Hair follicle dermal papilla cell (primary cell): ENCODE data around the gene FOXRED1. TPM values are rescaled to one million over a fixed set of nuclear protein-coding genes. Genes with fewer than 3 reads are reported as not detected.

Experiments
- small RNA-seq: library from RNA; depleted of rRNA; stranded (forward); fragments of <200 nt; gene quantifications from one replicate; pipeline ENCODE3, GENCODE V24; 2012
- total RNA-seq: library from RNA; depleted of rRNA; stranded (reverse); fragments of >200 nt; gene quantifications from 2 replicates; pipeline ENCODE4 v1.2.3, GENCODE V29; 2012

FOXRED1 gene
- total RNA-seq, result 11.0 and 13.8 TPM in 2 replicates

DNA sequence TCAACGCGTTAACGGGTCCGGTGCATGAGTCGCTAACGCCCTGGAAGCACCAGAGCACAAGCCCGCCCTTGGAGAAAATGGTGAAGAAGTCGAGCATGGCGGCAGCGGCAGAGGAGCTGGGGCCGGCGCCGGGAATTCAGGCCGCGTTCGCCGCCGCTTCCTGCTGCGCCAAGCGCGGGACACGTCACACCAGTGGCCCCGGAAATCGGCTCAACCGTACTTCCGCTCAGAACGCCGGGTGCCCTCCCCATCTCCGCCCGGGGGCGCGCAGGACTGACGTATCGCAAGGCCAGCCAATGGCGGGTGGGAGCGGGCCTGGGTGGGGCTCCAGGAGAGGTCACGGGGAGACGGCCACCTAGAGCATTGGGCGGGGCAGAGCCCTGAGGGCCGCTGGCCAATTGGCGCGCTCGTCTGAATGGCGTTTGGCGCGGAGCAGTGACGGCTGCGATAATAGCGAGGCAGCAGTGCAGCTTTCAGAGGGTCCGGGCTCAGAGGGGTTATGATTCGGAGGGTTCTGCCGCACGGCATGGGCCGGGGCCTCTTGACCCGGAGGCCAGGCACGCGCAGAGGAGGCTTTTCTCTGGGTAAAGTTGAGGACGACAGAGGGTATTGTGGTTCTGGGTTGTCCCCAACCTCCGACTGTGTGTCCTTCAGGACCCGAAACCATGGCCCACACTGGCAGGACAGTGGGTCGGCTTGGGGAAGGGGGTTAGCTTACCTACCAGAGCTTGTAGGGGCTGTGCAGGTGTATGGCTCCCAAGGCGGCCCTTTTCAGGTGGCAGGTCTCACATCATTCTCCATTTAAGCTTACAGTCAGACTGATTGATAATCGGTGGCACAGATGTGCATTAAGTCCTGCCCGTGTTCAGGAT lies at the start of gene FOXRED1, which contains the start of gene SRPRA:
Gene FOXRED1, plus strand, starts transcription at position 447 of the 872 bp plus-strand sequence. Its CDS starts 53 bp downstream, at position 500.
Gene SRPRA, minus strand, starts transcription at position 188 of the 872 bp plus-strand sequence. Its CDS starts 91 bp downstream, at position 97.

GRCh38 chr11:126282736-126283591 lies 14.0 kb downstream of the FOXRED1 start, which contains the start of gene TIRAP:
TSS of gene TIRAP (plus strand) at chr11:126283093. CDS start at chr11:126290895, 7,802 bp downstream.

DNA sequence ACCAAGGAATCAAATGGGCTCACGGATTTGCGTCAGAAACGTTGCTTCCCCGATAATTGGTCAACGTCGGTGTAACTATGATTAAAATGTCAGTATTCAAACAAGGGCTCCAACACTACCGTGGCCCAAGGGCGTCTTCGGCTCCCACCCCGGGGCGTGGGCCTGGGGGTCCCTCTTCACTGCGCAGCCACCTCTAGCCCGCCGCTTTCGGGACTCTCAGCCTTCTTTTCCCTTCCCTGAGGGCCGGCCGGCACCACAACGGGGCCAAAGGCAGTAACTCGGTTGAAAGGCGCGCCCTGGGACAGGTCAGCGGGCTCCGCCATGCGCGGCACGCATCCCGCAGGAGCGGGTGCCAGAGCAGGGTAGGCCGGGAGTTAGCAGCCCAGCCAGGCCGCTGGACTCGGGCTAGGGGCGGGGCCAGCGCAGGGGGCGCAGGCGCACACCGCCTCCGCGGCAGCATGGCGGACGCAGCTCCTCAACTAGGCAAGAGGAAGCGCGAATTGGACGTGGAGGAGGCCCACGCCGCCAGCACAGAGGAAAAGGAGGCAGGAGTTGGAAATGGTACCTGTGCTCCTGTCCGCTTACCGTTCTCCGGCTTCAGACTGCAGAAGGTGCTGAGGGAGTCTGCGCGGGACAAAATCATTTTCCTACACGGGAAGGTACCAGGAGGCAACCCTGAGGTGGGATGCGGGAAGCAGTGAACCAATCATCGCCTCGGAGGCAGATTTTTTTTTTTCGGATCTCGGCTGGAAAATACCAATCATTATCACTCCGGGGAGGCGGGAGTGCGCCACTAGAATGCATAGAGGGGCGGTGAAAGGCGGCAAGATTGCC lies 34.9 kb downstream of the FOXRED1 start, which contains the start of gene DCPS:
Gene DCPS, plus strand, starts transcription at position 438 of the 834 bp plus-strand sequence. Its CDS starts 21 bp downstream, at position 459.

Small RNA genes lying within 50 kb of the gene (small RNA-seq; reads per million reads assigned to genes)
- gene RN7SL351P, result not detected

Other genes with a start within 250 kb of the FOXRED1 start
- gene CDON, start 206.3 kb upstream of the FOXRED1 start, total RNA-seq, result 368 and 408 TPM in 2 replicates
- gene RPUSD4, start 57.5 kb upstream of the FOXRED1 start, total RNA-seq, result 29.1 and 29.5 TPM in 2 replicates
- gene FAM118B, start 57.4 kb upstream of the FOXRED1 start, total RNA-seq, result 28.6 and 32.2 TPM in 2 replicates
- 107 and 118 TPM in 2 replicates for gene SRPRA, start 259 bp upstream of the FOXRED1 start, total RNA-seq
- 5.8 and 9.2 TPM in 2 replicates for gene TIRAP, start 13.9 kb downstream of the FOXRED1 start, total RNA-seq
- gene DCPS, start 34.9 kb downstream of the FOXRED1 start, total RNA-seq, result 11.7 and 15.7 TPM in 2 replicates
- 46.9 and 51.1 TPM in 2 replicates for gene ST3GAL4, start 86.5 kb downstream of the FOXRED1 start, total RNA-seq